Vagina (tissue), 2 donors: ENCODE data around the gene SEC24B. TPM values are rescaled to one million over a fixed set of nuclear protein-coding genes. Genes with fewer than 3 reads are reported as not detected.

ENCODE experiments used
- DNase-seq, 2 donors: peaks; one replicate each; pipeline ENCODE4 v3.0.0-alpha.2; 2017; ENCODE audit errors: extremely low spot score in 2 of 2
- H3K27ac ChIP-seq: fragments of 200-600 bp; sonication (generic); one replicate; pipeline ENCODE4 v1.5.1; 2019
- H3K27me3 ChIP-seq: fragments of 200-600 bp; sonication (generic); one replicate; pipeline ENCODE4 v1.5.1; 2019
- H3K36me3 ChIP-seq, 2 donors: fragments of 200-600 bp; sonication (generic); one replicate each; pipeline ENCODE4 v1.5.1; 2017 to 2019
- H3K4me1 ChIP-seq: fragments of 200-600 bp; sonication (generic); one replicate; pipeline ENCODE4 v1.5.1; 2019
- H3K4me3 ChIP-seq, 2 donors: fragments of 200-600 bp; sonication (generic); 1 replicate in 1 of 2; 2 replicates in 1 of 2; pipeline ENCODE4 v1.5.1; 2016 to 2019
- H3K9me3 ChIP-seq: fragments of 200-600 bp; sonication (generic); one replicate; pipeline ENCODE4 v1.5.1; 2019
- POLR2A ChIP-seq, 2 donors: fragments of 450-650 bp; IDR thresholded peaks; one replicate each; pipeline ENCODE4 v1.6.1; 2017; ENCODE audit warnings: antibody characterized with exemption in 2 of 2, mild to moderate bottlenecking in 2 of 2, moderate library complexity in 2 of 2
- POLR2AphosphoS5 ChIP-seq, 2 donors: sonication (generic); formaldehyde crosslinking; IDR thresholded peaks; one replicate each; pipeline ENCODE4 v1.9.0; 2017; ENCODE audit warnings: antibody characterized with exemption in 2 of 2, mild to moderate bottlenecking in 2 of 2, low read depth in 1 of 2; ENCODE audit not compliant: insufficient read depth in 1 of 2
- intact Hi-C: fragments of 100-400 bp; cut with DNase I; formaldehyde crosslinking; loops from one replicate; pipeline ENCODE4 v1.15.1; 2023
- total RNA-seq: library from RNA; depleted of rRNA; stranded (reverse); fragments of >200 nt; gene quantifications from one replicate; pipeline ENCODE4 v1.2.3, GENCODE V29; 2016
- TF ChIP-seq, protein P1 (sequence below), 3 experiments: fragments of 450-650 bp in 2 of 3; fragments of 200-600 bp in 1 of 3; sonication (generic) in 1 of 3; IDR thresholded peaks; one replicate each; pipeline ENCODE4 v1.5.1; 2017 to 2019; ENCODE audit warnings: antibody characterized with exemption in 3 of 3, mild to moderate bottlenecking in 2 of 3, moderate library complexity in 2 of 3

SEC24B gene
- total RNA-seq, 1 donor from 2014 or later, result 42.2 TPM

DNA sequence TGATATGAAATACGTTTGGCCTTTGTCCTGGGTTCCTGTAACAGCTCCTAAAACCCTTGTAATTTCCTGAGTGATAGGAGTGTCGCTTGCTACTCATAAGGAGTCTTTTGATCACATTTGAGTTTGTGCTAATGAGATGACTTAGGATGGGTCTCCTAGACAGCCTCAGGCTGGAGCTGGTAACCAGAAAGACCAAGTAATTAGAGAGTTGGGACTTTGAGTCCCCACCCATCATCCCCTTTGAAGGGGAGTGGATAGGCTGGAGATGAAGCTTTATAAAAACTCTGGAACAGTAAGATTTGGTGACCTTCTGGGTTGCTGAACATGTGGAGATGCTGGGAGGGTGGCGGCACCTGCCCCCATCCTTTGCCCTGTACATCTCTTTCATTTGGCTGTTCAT is 2.9 kb downstream of the SEC24B start:
- Histone ChIP-seq H3K9me3 (no peaks in the 10 kb centered on the region), H3K4me1 (peaks cover 78% of the 10 kb centered on the region), H3K27me3 (no peaks in the 10 kb centered on the region), H3K27ac (no peak overlapping the region), H3K36me3 (no peaks in the 10 kb centered on the region), H3K4me3 (no peak overlapping the region)
- no peak for DNase-seq
- TF ChIP-seq POLR2A (IDR thresholded peaks at IDR 0.05) (no peak), POLR2AphosphoS5 (IDR thresholded peaks at IDR 0.05; ENCODE audit: insufficient read depth in 1 of 2, low read depth in 1 of 2) (no peak)
- TF ChIP-seq, protein P1, sequence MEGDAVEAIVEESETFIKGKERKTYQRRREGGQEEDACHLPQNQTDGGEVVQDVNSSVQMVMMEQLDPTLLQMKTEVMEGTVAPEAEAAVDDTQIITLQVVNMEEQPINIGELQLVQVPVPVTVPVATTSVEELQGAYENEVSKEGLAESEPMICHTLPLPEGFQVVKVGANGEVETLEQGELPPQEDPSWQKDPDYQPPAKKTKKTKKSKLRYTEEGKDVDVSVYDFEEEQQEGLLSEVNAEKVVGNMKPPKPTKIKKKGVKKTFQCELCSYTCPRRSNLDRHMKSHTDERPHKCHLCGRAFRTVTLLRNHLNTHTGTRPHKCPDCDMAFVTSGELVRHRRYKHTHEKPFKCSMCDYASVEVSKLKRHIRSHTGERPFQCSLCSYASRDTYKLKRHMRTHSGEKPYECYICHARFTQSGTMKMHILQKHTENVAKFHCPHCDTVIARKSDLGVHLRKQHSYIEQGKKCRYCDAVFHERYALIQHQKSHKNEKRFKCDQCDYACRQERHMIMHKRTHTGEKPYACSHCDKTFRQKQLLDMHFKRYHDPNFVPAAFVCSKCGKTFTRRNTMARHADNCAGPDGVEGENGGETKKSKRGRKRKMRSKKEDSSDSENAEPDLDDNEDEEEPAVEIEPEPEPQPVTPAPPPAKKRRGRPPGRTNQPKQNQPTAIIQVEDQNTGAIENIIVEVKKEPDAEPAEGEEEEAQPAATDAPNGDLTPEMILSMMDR (IDR thresholded peaks at IDR 0.05), result no peak
- intact Hi-C loops, result no loop called here

DNA sequence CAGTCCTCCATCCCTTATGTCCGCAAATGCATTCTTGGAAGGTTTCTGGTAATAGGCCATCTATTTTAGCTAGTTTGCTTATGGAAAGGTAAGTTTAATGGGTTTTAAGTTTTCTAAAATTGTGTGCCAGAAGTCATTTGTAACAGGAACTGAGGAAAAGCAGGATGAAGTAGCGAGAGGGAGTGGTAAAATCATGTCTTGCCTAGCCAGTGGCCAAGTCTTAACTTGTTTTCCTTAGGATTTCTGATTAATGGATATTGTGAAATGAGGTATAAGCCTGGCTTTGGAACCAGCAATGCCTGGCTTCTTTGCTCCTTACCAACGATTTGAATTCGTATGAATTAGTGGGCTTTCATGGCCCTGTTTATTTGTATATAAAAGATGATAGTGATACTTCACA is 7.3 kb downstream of the SEC24B start:
- TF ChIP-seq, protein P1 (IDR thresholded peaks at IDR 0.05), result no peak
- TF ChIP-seq POLR2AphosphoS5 (IDR thresholded peaks at IDR 0.05; ENCODE audit: insufficient read depth in 1 of 2, low read depth in 1 of 2), result peak in 1 of 2 donors; percentile 85
- Histone ChIP-seq H3K27ac (no peak overlapping the region), H3K36me3 (no peaks in the 10 kb centered on the region), H3K9me3 (no peaks in the 10 kb centered on the region), H3K4me3 (no peak overlapping the region), H3K27me3 (no peaks in the 10 kb centered on the region), H3K4me1 (peaks cover 89% of the 10 kb centered on the region)
- DNase-seq, result no peak
- intact Hi-C loops, result loop anchor here (10.0 kb wide), 1 partner anchor 114 kb away; no protein-coding TSS in a partner anchor

DNA sequence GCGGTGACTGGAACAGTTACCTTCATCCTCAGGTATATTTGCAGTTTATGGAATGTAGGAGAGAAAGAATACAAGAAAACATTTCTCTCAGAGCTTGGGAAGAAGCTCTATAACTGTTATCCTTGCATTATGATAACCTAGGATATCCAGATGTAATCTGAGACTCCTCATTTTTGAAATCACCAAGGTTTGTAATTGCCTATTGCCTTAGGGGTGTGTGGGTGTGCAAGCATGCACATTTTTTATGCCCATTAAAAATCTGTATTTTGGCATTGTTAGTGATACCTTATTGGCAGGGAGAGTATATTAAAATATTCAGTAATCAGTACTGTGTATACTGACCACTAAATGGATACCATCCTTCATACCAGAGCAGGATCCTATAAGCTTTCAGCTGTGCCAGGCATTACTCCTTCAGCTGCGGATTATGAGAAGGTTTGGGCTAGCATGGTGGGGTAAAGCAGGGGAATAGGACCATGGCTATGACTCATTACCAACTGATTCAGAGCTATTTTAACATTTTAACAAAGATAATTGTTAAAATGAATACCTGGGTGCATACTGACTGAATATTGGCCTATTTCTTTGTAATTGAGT is 8.3 kb downstream of the SEC24B start:
- Histone ChIP-seq H3K4me3 (no peak overlapping the region), H3K27me3 (no peaks in the 10 kb centered on the region), H3K4me1 (peaks cover 79% of the 10 kb centered on the region), H3K36me3 (no peaks in the 10 kb centered on the region), H3K27ac (peak overlapping the region; percentile 30), H3K9me3 (no peaks in the 10 kb centered on the region)
- intact Hi-C loops, result loop anchor here (10.0 kb wide), 1 partner anchor 113 kb away; no protein-coding TSS in a partner anchor
- TF ChIP-seq, protein P1 (IDR thresholded peaks at IDR 0.05), result no peak
- TF ChIP-seq POLR2AphosphoS5 (IDR thresholded peaks at IDR 0.05; ENCODE audit: insufficient read depth in 1 of 2, low read depth in 1 of 2), result no peak
- no peak for TF ChIP-seq POLR2A (IDR thresholded peaks at IDR 0.05)
- DNase-seq, result no peak

DNA sequence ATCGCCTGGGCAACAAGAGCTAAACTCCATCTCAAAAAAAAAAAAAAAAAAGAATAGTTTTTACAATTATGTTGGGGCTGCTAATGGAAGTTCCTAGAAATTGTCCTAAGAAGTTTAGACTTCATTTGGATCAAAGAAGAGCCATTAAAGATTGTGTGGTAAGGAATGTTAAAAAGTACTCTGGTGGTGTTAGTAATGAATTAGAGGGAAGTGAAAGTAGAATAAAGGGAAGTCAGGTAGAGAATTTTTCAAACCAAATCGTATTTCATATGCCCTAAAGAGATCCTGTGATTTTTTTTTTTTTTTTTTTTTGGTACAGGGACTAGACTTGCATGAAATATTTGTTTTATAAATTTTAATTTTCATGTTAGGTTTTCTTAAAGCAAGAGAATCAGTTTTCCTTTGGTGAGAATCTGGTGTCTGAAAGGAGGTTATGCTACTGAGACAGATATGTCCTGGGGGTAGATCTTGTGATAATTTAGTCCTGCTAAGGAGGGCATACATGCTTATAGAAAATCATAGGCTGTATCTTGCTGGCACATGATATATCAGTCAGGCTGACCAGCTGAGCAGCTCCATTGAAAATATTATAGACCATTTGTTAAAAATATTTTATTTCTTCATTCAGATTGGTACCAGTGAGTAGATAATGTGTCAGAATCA is 10.7 kb downstream of the SEC24B start:
- H3K27ac ChIP-seq, result no peak overlapping the region
- no peaks in the 10 kb centered on the region for H3K9me3 ChIP-seq
- TF ChIP-seq, protein P1 (IDR thresholded peaks at IDR 0.05), result no peak
- TF ChIP-seq POLR2A (IDR thresholded peaks at IDR 0.05) (no peak), POLR2AphosphoS5 (IDR thresholded peaks at IDR 0.05; ENCODE audit: insufficient read depth in 1 of 2, low read depth in 1 of 2) (no peak)
- DNase-seq, result no peak
- no peak overlapping the region for H3K4me3 ChIP-seq
- no peaks in the 10 kb centered on the region for H3K36me3 ChIP-seq
- intact Hi-C loops, result loop anchor here (10.0 kb wide), 1 partner anchor 110 kb away; no protein-coding TSS in a partner anchor
- peaks cover 57% of the 10 kb centered on the region for H3K4me1 ChIP-seq
- no peaks in the 10 kb centered on the region for H3K27me3 ChIP-seq

DNA sequence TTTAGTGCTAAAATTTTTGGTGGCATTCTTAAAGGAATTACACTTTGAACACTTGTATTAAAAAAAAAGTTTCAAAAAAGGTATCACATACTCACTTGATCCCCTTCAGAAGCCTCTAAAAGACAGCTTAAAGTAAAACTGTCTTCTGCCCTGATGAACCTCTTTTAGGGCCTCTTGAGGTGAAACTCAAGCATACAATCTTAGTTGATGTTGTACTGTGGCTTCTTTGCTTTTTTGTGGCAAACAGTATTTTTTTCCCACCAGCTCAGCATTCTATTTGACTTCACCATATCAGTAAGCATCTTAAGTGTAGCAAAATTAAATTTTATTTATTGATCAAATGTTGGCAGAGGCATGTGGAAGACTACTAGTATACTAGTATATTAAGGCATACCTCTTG is 13.7 kb downstream of the SEC24B start:
- no peak overlapping the region for H3K27ac ChIP-seq
- H3K4me3 ChIP-seq, result no peak overlapping the region
- peaks cover 35% of the 10 kb centered on the region for H3K4me1 ChIP-seq
- H3K27me3 ChIP-seq, result no peaks in the 10 kb centered on the region
- TF ChIP-seq POLR2AphosphoS5 (IDR thresholded peaks at IDR 0.05; ENCODE audit: insufficient read depth in 1 of 2, low read depth in 1 of 2), result no peak
- no peak for TF ChIP-seq POLR2A (IDR thresholded peaks at IDR 0.05)
- TF ChIP-seq, protein P1 (IDR thresholded peaks at IDR 0.05), result no peak
- DNase-seq, result no peak
- no peaks in the 10 kb centered on the region for H3K9me3 ChIP-seq
- no peaks in the 10 kb centered on the region for H3K36me3 ChIP-seq
- intact Hi-C loops, result loop anchor here (10.0 kb wide), 1 partner anchor 108 kb away; no protein-coding TSS in a partner anchor
